GM19023 (cell line): ENCODE measurements around the gene SLC10A7.

Experiments
- ATAC-seq: cut with Tn5 transposase; IDR thresholded peaks from one replicate; pipeline ENCODE4 v1.9.1; 2021; ENCODE audit warnings: mild to moderate bottlenecking, moderate library complexity; ENCODE audit not compliant: unreplicated experiment

Gene SLC10A7

GRCh38 chr4:146521541-146522097 lies at the start of gene SLC10A7:
Gene SLC10A7, minus strand, starts transcription at chr4:146521940. Its CDS starts 223 bp downstream, at chr4:146521717.
- peak; percentile 83 for ATAC-seq

- ATAC-seq: no peak
Measured at GRCh38 chr4:146567396-146567795, 45.7 kb upstream of the SLC10A7 start.

- ATAC-seq: no peak
Measured at GRCh38 chr4:146564492-146564891, 42.8 kb upstream of the SLC10A7 start.

- ATAC-seq: no peak
Measured at GRCh38 chr4:146550161-146550560, 28.4 kb upstream of the SLC10A7 start.

GRCh38 chr4:146548443-146548842 lies 26.7 kb upstream of the SLC10A7 start:
- no peak for ATAC-seq

- ATAC-seq: no peak
Measured at GRCh38 chr4:146545102-146545501, 23.4 kb upstream of the SLC10A7 start.

GRCh38 chr4:146534178-146534577 lies 12.4 kb upstream of the SLC10A7 start:
- no peak for ATAC-seq

- no peak for ATAC-seq
Measured at GRCh38 chr4:146525754-146526153, 4.0 kb upstream of the SLC10A7 start.

GRCh38 chr4:146524663-146525062 lies 2.9 kb upstream of the SLC10A7 start:
- no peak for ATAC-seq

- ATAC-seq: peak; percentile 21
Measured at GRCh38 chr4:146522869-146523205, 1.1 kb upstream of the SLC10A7 start.

- peak; percentile 84 for ATAC-seq
Measured at GRCh38 chr4:146522098-146522868, 543 bp upstream of the SLC10A7 start.

- ATAC-seq: peak; percentile 19
Measured at GRCh38 chr4:146520896-146521540, 722 bp downstream of the SLC10A7 start.

- ATAC-seq: no peak
Measured at GRCh38 chr4:146514651-146515357, 6.9 kb downstream of the SLC10A7 start.

- no peak for ATAC-seq
Measured at GRCh38 chr4:146513548-146513947, 8.2 kb downstream of the SLC10A7 start.

- no peak for ATAC-seq
Measured at GRCh38 chr4:146511381-146511780, 10.4 kb downstream of the SLC10A7 start.

GRCh38 chr4:146510942-146511341 lies 10.8 kb downstream of the SLC10A7 start:
- no peak for ATAC-seq

GRCh38 chr4:146508229-146508939 lies 13.4 kb downstream of the SLC10A7 start:
- no peak for ATAC-seq

GRCh38 chr4:146507632-146508031 lies 14.1 kb downstream of the SLC10A7 start:
- no peak for ATAC-seq

GRCh38 chr4:146506272-146506671 lies 15.5 kb downstream of the SLC10A7 start:
- no peak for ATAC-seq

GRCh38 chr4:146500216-146500615 lies 21.5 kb downstream of the SLC10A7 start:
- ATAC-seq: no peak

- no peak for ATAC-seq
Measured at GRCh38 chr4:146498291-146498690, 23.4 kb downstream of the SLC10A7 start.
